Measurements from ENCODE around the gene TTYH2.

The TTYH2 gene

GRCh38 chr17:74220219-74220618, 6.8 kb downstream of the TTYH2 start:
- H3K4me1 ChIP-seq (ENCODE audit: control insufficient read depth in 1 of 2, insufficient read depth in 2 of 2, low read length in 2 of 2) = peaks cover 0 to 10% of the 10 kb centered on the region in 2 donors
- no peak overlapping the region for H3K4me3 ChIP-seq (ENCODE audit: low read depth in 1 of 2, low read length in 2 of 2)
- H3K27me3 ChIP-seq (ENCODE audit: control insufficient read depth in 1 of 2, insufficient read depth in 2 of 2, low read length in 2 of 2) = peaks cover 0 to 5% of the 10 kb centered on the region in 2 donors
- H3K9ac ChIP-seq (ENCODE audit: low read depth in 1 of 2, low read length in 2 of 2) = no peak overlapping the region
- no peaks in the 10 kb centered on the region for H3K36me3 ChIP-seq (ENCODE audit: control insufficient read depth in 1 of 2, insufficient read depth in 2 of 2, low read length in 2 of 2)
- H3K27ac ChIP-seq (ENCODE audit: low read depth, low read length) = no peak overlapping the region
- H3K9me3 ChIP-seq (ENCODE audit: control insufficient read depth in 1 of 2, low read length in 2 of 2) = no peaks in the 10 kb centered on the region

DNA sequence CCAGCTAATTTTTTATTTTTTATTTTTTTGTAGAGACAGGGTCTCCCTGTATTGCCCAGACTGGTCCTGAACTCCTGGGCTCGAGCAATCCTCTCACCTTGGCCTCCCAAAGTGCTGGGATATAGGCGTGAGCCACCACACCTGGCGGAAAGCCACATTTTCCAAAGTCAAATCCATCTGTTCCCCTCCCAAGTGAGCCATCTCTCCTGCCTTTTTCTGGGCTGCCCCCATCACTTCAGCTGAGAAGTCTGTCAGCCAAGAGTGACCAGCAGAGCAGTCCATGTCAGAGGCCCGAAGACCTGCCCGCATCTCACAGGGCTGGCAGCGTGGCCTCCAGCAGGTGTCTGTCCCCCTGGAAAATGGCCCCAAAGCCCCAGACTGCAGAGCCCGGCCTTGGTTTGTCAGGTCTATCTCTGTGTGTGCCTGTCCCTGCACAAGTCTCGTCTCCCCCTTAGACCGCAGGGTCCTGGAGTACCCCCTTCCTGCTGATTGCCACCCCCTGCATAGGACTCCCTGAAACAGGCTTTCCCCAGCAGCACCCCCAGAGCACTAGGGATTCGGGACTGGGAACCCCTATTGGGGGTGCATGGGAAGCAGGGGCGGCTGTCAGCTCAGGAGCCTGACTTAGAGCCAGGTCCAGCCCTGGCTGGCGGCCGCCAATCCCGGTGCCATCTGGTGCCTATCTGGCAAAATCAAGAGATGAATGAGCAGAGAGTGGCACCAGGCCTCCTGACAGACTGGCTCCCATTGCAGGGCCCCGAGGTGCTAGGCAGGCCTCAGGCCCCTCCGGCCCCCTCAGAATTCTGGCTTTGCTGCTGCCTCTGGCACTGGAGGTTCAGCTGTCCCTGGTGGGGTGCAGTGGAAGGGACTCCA, 7.8 kb downstream of the TTYH2 start:
- H3K4me3 ChIP-seq (ENCODE audit: low read depth in 1 of 2, low read length in 2 of 2) = no peak overlapping the region
- peaks cover 0 to 5% of the 10 kb centered on the region in 2 donors for H3K4me1 ChIP-seq (ENCODE audit: control insufficient read depth in 1 of 2, insufficient read depth in 2 of 2, low read length in 2 of 2)
- H3K36me3 ChIP-seq (ENCODE audit: control insufficient read depth in 1 of 2, insufficient read depth in 2 of 2, low read length in 2 of 2) = no peaks in the 10 kb centered on the region
- H3K9ac ChIP-seq (ENCODE audit: low read depth in 1 of 2, low read length in 2 of 2) = no peak overlapping the region
- no peaks in the 10 kb centered on the region for H3K27me3 ChIP-seq (ENCODE audit: control insufficient read depth in 1 of 2, insufficient read depth in 2 of 2, low read length in 2 of 2)
- no peak overlapping the region for H3K27ac ChIP-seq (ENCODE audit: low read depth, low read length)
- no peaks in the 10 kb centered on the region for H3K9me3 ChIP-seq (ENCODE audit: control insufficient read depth in 1 of 2, low read length in 2 of 2)

DNA sequence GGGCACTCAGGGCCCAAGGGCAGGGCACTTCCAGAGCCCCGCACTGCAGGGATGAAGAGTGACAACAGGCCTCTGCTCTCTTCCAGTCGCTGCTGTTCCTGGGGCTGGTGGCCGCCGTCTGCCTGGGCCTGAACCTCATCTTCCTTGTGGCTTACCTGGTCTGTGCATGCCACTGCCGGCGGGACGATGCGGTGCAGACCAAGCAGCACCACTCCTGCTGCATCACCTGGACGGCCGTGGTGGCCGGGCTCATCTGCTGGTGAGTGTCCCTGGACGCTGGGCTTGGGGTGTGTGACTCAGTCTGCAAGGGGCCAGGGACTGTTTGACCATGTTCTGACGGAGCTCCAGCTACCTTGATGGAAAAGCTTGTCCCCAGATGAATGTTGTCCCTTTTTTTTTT, 9.0 kb downstream of the TTYH2 start:
- Histone ChIP-seq H3K27me3 (ENCODE audit: control insufficient read depth in 1 of 2, insufficient read depth in 2 of 2, low read length in 2 of 2) (no peaks in the 10 kb centered on the region), H3K4me3 (ENCODE audit: low read depth in 1 of 2, low read length in 2 of 2) (no peak overlapping the region), H3K27ac (ENCODE audit: low read depth, low read length) (no peak overlapping the region), H3K4me1 (ENCODE audit: control insufficient read depth in 1 of 2, insufficient read depth in 2 of 2, low read length in 2 of 2) (no peaks in the 10 kb centered on the region), H3K36me3 (ENCODE audit: control insufficient read depth in 1 of 2, insufficient read depth in 2 of 2, low read length in 2 of 2) (no peaks in the 10 kb centered on the region), H3K9ac (ENCODE audit: low read depth in 1 of 2, low read length in 2 of 2) (no peak overlapping the region), H3K9me3 (ENCODE audit: control insufficient read depth in 1 of 2, low read length in 2 of 2) (no peaks in the 10 kb centered on the region)

DNA sequence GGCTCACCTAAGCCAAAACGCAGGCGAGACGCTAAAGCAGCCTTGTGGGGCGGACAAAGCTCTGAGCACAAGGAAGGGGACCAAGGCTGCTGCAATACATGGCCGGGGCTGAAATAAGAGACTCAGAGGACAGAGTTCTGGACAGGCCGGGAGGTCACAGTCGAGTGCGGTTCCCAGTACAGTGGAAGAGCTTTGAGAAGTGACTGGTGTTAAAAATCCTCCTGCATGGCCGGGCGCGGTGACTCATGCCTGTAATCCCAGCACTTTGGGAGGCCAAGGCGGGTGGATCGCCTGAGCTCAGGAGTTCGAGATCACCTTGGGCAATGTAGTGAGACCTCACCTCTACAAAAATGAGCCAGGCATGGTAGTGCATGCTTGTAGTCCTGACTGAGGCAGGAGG, 10.5 kb downstream of the TTYH2 start:
- Histone ChIP-seq H3K27me3 (ENCODE audit: control insufficient read depth in 1 of 2, insufficient read depth in 2 of 2, low read length in 2 of 2) (no peaks in the 10 kb centered on the region), H3K9me3 (ENCODE audit: control insufficient read depth in 1 of 2, low read length in 2 of 2) (no peaks in the 10 kb centered on the region), H3K4me3 (ENCODE audit: low read depth in 1 of 2, low read length in 2 of 2) (no peak overlapping the region), H3K36me3 (ENCODE audit: control insufficient read depth in 1 of 2, insufficient read depth in 2 of 2, low read length in 2 of 2) (no peaks in the 10 kb centered on the region), H3K27ac (ENCODE audit: low read depth, low read length) (no peak overlapping the region), H3K4me1 (ENCODE audit: control insufficient read depth in 1 of 2, insufficient read depth in 2 of 2, low read length in 2 of 2) (no peaks in the 10 kb centered on the region), H3K9ac (ENCODE audit: low read depth in 1 of 2, low read length in 2 of 2) (no peak overlapping the region)

DNA sequence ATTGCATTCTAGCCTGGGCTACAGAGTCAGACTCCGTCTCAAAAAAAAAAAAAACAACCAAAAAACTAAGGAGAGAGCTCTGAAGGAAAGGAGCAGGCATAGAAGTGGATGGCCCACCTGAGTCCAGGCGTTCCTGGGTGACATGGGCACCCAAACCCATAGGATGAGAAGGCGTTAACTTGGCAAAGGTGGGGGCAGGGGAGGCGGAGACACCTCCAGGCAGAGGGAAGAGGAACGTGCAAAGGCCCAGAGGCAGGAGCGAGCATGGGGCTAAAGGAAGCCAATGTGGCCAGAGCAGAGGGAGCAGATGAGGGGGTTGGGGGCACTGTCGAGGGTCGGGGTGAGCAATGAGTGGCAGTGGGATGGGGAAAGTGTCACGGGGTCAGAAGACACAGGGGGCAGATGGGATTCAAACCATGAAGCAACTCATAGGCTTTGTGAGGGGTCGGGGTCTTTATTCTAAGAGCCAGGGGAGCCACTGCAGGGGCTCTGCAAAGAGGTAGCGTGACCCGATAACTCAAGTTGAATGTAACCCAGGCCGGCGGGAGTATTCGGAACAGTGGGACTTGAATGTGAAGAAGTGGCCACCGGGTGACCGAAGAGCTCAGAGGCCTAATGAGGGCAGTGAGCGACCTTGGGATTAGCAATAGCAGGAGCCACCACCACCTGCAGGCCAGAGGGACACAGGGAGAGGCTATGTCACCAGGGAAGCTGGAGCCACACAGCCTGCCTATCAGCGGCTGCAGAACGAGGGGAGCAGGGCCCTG, 11.8 kb downstream of the TTYH2 start:
- no peaks in the 10 kb centered on the region for H3K36me3 ChIP-seq (ENCODE audit: control insufficient read depth in 1 of 2, insufficient read depth in 2 of 2, low read length in 2 of 2)
- no peak overlapping the region for H3K9ac ChIP-seq (ENCODE audit: low read depth in 1 of 2, low read length in 2 of 2)
- no peaks in the 10 kb centered on the region for H3K9me3 ChIP-seq (ENCODE audit: control insufficient read depth in 1 of 2, low read length in 2 of 2)
- H3K4me1 ChIP-seq (ENCODE audit: control insufficient read depth in 1 of 2, insufficient read depth in 2 of 2, low read length in 2 of 2) = no peaks in the 10 kb centered on the region
- no peak overlapping the region for H3K27ac ChIP-seq (ENCODE audit: low read depth, low read length)
- no peak overlapping the region for H3K4me3 ChIP-seq (ENCODE audit: low read depth in 1 of 2, low read length in 2 of 2)
- H3K27me3 ChIP-seq (ENCODE audit: control insufficient read depth in 1 of 2, insufficient read depth in 2 of 2, low read length in 2 of 2) = no peaks in the 10 kb centered on the region

DNA sequence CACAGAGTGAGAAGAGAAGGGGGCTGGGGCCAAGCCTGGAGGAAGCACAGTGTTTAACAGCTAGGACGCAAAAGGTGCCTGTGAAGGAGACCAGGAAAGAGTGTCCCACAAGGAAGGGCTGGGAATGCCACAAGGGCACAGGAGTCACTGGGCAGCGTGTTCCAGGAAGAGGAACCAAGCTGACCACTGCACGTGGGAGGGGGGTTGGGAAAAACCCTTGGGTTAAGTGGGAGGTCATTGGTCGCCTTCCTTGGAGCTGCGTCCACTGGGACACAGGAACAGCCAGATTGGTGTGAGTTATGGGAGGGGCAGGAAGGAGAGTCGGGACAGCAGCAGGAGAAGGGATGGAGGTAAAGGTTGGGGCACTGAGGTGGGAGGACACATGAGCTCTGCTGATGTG, 12.9 kb downstream of the TTYH2 start:
- Histone ChIP-seq H3K36me3 (ENCODE audit: control insufficient read depth in 1 of 2, insufficient read depth in 2 of 2, low read length in 2 of 2) (no peaks in the 10 kb centered on the region), H3K27me3 (ENCODE audit: control insufficient read depth in 1 of 2, insufficient read depth in 2 of 2, low read length in 2 of 2) (no peaks in the 10 kb centered on the region), H3K4me1 (ENCODE audit: control insufficient read depth in 1 of 2, insufficient read depth in 2 of 2, low read length in 2 of 2) (no peaks in the 10 kb centered on the region), H3K9me3 (ENCODE audit: control insufficient read depth in 1 of 2, low read length in 2 of 2) (no peaks in the 10 kb centered on the region), H3K4me3 (ENCODE audit: low read depth in 1 of 2, low read length in 2 of 2) (no peak overlapping the region), H3K27ac (ENCODE audit: low read depth, low read length) (no peak overlapping the region), H3K9ac (ENCODE audit: low read depth in 1 of 2, low read length in 2 of 2) (no peak overlapping the region)

DNA sequence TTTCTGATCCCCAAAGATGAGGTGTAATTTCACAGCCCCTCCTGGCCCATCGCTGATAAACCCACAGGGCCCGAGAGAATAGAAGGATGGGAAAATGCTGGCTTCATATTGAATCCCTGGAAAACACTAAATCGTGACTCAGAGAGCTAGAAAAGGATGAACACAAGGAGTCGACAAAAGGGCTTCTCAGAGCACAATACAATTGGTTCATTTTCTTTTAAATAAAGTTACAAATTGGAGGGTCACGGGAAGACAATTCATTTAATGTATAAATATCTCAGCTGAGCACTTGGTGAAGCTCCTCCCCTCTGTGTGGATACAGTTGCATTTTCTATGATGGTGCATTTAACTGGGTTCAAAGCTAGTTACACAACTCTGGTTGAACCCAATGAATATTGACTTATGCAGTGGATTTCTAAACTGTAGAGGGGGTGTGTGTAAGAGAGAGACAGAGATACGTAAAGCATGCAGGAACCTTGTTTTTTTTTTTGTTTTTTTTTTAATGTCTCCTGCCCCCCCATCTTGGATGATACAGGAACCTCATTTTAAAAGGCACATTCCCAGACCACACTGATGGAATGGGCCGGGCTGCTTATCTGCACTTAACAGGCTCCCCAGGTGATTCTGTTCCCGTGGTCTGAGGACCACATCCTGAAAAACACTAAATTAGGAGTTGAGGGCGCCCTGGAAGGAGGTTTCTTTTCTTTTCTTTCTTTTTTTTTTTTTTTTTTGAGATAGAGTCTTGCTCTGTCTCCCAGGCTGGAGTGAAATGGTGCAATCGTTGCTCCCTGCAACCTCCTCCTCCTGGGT, 14.1 kb downstream of the TTYH2 start:
- Histone ChIP-seq H3K9me3 (ENCODE audit: control insufficient read depth in 1 of 2, low read length in 2 of 2) (no peaks in the 10 kb centered on the region), H3K9ac (ENCODE audit: low read depth in 1 of 2, low read length in 2 of 2) (no peak overlapping the region), H3K27ac (ENCODE audit: low read depth, low read length) (no peak overlapping the region), H3K4me1 (ENCODE audit: control insufficient read depth in 1 of 2, insufficient read depth in 2 of 2, low read length in 2 of 2) (no peaks in the 10 kb centered on the region), H3K27me3 (ENCODE audit: control insufficient read depth in 1 of 2, insufficient read depth in 2 of 2, low read length in 2 of 2) (no peaks in the 10 kb centered on the region), H3K4me3 (ENCODE audit: low read depth in 1 of 2, low read length in 2 of 2) (no peak overlapping the region), H3K36me3 (ENCODE audit: control insufficient read depth in 1 of 2, insufficient read depth in 2 of 2, low read length in 2 of 2) (no peaks in the 10 kb centered on the region)

DNA sequence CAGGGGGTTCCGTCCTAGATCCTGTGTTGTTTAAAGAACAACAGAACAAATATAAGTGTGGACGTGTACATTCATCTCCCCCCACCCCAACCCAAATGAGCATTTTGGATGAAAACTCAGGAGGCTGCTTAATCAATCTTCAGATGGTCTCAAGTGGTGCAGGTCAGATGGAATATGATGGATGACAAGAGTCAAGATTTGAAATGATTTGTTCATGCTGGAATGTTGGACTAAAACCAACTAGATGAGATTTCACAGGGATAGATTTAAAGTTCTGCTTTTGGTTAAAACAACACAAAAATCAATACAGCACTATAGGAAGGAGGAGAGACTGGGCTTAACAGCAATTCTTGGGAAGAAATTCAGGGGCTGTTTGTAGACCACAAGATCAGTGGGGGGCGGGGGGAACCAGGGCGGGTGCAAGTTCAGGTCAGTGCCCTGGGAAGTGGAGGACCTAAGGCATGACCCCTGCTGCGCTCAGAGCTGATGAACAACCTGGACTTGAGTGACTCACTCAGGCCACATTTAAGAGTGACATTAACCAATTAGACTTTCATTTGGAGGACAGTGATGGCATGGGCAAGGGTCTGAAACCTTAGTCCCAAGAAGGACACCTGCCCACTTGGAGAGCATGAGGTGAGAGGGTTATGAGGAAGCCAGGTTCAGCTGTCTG, 15.1 kb downstream of the TTYH2 start:
- Histone ChIP-seq H3K36me3 (ENCODE audit: control insufficient read depth in 1 of 2, insufficient read depth in 2 of 2, low read length in 2 of 2) (no peaks in the 10 kb centered on the region), H3K27me3 (ENCODE audit: control insufficient read depth in 1 of 2, insufficient read depth in 2 of 2, low read length in 2 of 2) (no peaks in the 10 kb centered on the region), H3K9ac (ENCODE audit: low read depth in 1 of 2, low read length in 2 of 2) (no peak overlapping the region), H3K27ac (ENCODE audit: low read depth, low read length) (no peak overlapping the region), H3K9me3 (ENCODE audit: control insufficient read depth in 1 of 2, low read length in 2 of 2) (no peaks in the 10 kb centered on the region), H3K4me3 (ENCODE audit: low read depth in 1 of 2, low read length in 2 of 2) (no peak overlapping the region), H3K4me1 (ENCODE audit: control insufficient read depth in 1 of 2, insufficient read depth in 2 of 2, low read length in 2 of 2) (no peaks in the 10 kb centered on the region)

- Histone ChIP-seq H3K4me1 (ENCODE audit: control insufficient read depth in 1 of 2, insufficient read depth in 2 of 2, low read length in 2 of 2) (no peaks in the 10 kb centered on the region), H3K36me3 (ENCODE audit: control insufficient read depth in 1 of 2, insufficient read depth in 2 of 2, low read length in 2 of 2) (no peaks in the 10 kb centered on the region), H3K4me3 (ENCODE audit: low read depth in 1 of 2, low read length in 2 of 2) (no peak overlapping the region), H3K27me3 (ENCODE audit: control insufficient read depth in 1 of 2, insufficient read depth in 2 of 2, low read length in 2 of 2) (no peaks in the 10 kb centered on the region), H3K9me3 (ENCODE audit: control insufficient read depth in 1 of 2, low read length in 2 of 2) (no peaks in the 10 kb centered on the region), H3K9ac (ENCODE audit: low read depth in 1 of 2, low read length in 2 of 2) (no peak overlapping the region), H3K27ac (ENCODE audit: low read depth, low read length) (no peak overlapping the region)
Observed at GRCh38 chr17:74230896-74231295, 17.5 kb downstream of the TTYH2 start.
